Measurements from ENCODE around the gene CSPG5. TPM values are rescaled to one million over a fixed set of nuclear protein-coding genes. Genes with fewer than 3 reads are reported as not detected.

Gene CSPG5
- total RNA-seq, 1 experiment from 2014 or later = 0.66 TPM

DNA sequence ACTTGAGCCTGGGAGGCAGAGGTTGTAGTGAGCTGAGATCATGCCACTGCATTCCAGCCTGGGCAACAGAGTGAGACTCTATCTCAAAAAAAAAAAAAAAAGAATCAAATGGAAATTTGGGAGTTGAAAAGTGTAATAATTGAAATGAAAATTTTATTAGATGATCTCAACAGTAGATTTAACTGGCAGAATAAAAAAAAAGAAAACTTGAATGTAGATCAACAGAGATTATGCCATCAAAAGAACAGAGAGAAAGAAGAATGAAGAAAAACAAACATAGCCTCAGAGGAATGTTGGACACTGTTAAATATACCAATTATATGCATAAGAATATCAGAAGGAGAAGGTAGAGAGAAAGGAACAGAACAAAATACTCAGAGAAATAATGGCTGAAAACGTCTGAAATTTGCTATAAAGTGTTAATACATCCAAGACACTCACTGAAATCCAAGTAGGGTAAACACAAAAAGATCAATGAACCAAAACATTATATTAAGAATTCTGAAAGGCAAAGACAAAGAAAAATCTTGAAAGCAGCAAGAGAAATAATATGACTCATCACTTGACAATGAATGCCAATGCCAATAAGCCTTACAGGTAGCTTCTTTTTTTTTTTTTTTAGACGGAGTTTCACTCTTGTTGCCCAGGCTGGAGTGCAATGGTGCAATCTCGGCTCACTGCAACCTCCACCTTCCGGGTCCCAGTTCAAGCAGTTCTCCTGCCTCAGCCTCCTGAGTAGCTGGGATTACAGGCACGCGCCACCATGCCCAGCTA, 50.5 kb downstream of the CSPG5 start:
- BruUV-seq (replicated peaks) = no TSS peak
- H4K20me1 ChIP-seq (ENCODE audit: low read length) = no peaks in the 10 kb centered on the region
- H3K4me2 ChIP-seq (ENCODE audit: low read length) = no peak overlapping the region
- ChIA-PET CTCF (interaction anchor here (0.6 to 0.7 kb wide), 2 partner anchors 52 to 156 kb away, joined by 3 read pairs; no protein-coding TSS in a partner anchor), POLR2A (ENCODE audit: unreplicated experiment) (no interaction called here)
- no peak overlapping the region for H3K27ac ChIP-seq (ENCODE audit: low read length)
- peak; percentile 24; the same call in 1 of the 2 replicates for ATAC-seq
- no peak overlapping the region for H3K9ac ChIP-seq (ENCODE audit: low read length)
- H3K9me3 ChIP-seq (ENCODE audit: low read length) = no peaks in the 10 kb centered on the region
- no peaks in the 10 kb centered on the region for H3K4me1 ChIP-seq (ENCODE audit: insufficient read depth, low read length)
- H3F3A ChIP-seq (ENCODE audit: low read length, unreplicated experiment) = peaks cover 4% of the 10 kb centered on the region
- TF ChIP-seq EZH2 (IDR thresholded peaks at IDR 0.05; ENCODE audit: low read length, unreplicated experiment) (no peak), EZH2phosphoT487 (IDR thresholded peaks at IDR 0.05; ENCODE audit: borderline replicate concordance, low read length) (no peak)
- TF ChIP-seq, protein P1, sequence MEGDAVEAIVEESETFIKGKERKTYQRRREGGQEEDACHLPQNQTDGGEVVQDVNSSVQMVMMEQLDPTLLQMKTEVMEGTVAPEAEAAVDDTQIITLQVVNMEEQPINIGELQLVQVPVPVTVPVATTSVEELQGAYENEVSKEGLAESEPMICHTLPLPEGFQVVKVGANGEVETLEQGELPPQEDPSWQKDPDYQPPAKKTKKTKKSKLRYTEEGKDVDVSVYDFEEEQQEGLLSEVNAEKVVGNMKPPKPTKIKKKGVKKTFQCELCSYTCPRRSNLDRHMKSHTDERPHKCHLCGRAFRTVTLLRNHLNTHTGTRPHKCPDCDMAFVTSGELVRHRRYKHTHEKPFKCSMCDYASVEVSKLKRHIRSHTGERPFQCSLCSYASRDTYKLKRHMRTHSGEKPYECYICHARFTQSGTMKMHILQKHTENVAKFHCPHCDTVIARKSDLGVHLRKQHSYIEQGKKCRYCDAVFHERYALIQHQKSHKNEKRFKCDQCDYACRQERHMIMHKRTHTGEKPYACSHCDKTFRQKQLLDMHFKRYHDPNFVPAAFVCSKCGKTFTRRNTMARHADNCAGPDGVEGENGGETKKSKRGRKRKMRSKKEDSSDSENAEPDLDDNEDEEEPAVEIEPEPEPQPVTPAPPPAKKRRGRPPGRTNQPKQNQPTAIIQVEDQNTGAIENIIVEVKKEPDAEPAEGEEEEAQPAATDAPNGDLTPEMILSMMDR (conservative IDR thresholded peaks at IDR 0.05; ENCODE audit: low read depth, low read length) = no peak
- no peaks in the 10 kb centered on the region for H3K79me2 ChIP-seq (ENCODE audit: low read length)
- no peak overlapping the region for H3K4me3 ChIP-seq (ENCODE audit: low read length)
- no peaks in the 10 kb centered on the region for H3K27me3 ChIP-seq (ENCODE audit: low read length)
- DNase-seq = peak; percentile 63
- H3K9me2 ChIP-seq (replicated peaks; ENCODE audit: low read length) = no peaks in the 10 kb centered on the region
- H3K36me3 ChIP-seq (ENCODE audit: low read depth, low read length) = no peaks in the 10 kb centered on the region
- intact Hi-C loops (cut with micrococcal nuclease) = no loop called here
- H2AFZ ChIP-seq (ENCODE audit: low read length) = no peak overlapping the region

DNA sequence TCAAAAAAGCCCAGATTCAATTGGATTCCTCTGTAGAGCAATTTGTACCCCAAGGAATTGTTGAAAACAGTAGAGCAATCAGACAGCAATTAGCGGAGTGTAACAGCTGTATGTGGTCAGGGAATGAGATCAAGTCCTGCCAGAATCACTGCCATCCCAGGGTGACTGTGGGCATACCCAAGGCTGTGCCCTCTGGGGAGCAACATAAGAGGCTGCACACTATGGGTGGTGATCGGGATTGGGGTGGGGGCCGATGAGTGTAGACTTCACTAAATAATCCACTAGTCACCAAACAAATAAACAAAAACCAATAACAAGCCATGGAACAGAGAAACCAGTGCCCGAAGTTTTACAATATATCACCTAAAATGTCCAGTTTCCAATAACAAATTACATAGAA, 53.0 kb downstream of the CSPG5 start:
- Histone ChIP-seq H3F3A (ENCODE audit: low read length, unreplicated experiment) (peaks cover 4% of the 10 kb centered on the region), H3K79me2 (ENCODE audit: low read length) (no peaks in the 10 kb centered on the region), H2AFZ (ENCODE audit: low read length) (no peak overlapping the region), H3K4me1 (ENCODE audit: insufficient read depth, low read length) (no peaks in the 10 kb centered on the region), H3K4me2 (ENCODE audit: low read length) (no peak overlapping the region), H4K20me1 (ENCODE audit: low read length) (no peaks in the 10 kb centered on the region), H3K9me2 (replicated peaks; ENCODE audit: low read length) (no peaks in the 10 kb centered on the region), H3K27ac (ENCODE audit: low read length) (no peak overlapping the region), H3K36me3 (ENCODE audit: low read depth, low read length) (no peaks in the 10 kb centered on the region), H3K27me3 (ENCODE audit: low read length) (no peaks in the 10 kb centered on the region), H3K9ac (ENCODE audit: low read length) (no peak overlapping the region), H3K9me3 (ENCODE audit: low read length) (no peaks in the 10 kb centered on the region), H3K4me3 (ENCODE audit: low read length) (no peak overlapping the region)
- TF ChIP-seq EZH2phosphoT487 (IDR thresholded peaks at IDR 0.05; ENCODE audit: borderline replicate concordance, low read length) (no peak), EZH2 (IDR thresholded peaks at IDR 0.05; ENCODE audit: low read length, unreplicated experiment) (no peak)
- TF ChIP-seq, protein P1 (conservative IDR thresholded peaks at IDR 0.05; ENCODE audit: low read depth, low read length) = no peak
- ATAC-seq (no peak), DNase-seq (no peak)
- no TSS peak for BruUV-seq (replicated peaks)
- POLR2A ChIA-PET (ENCODE audit: unreplicated experiment) = no interaction called here
- intact Hi-C loops (cut with micrococcal nuclease) = no loop called here
- CTCF ChIA-PET = no interaction called here

Data from PC-3 (cell line).